Neural cell (in vitro differentiated cells): ENCODE measurements around the gene FAM118B. TPM values are rescaled to one million over a fixed set of nuclear protein-coding genes. Genes with fewer than 3 reads are reported as not detected.
A peak's percentile ranks its signal among the peaks of the same experiment; 100 is the strongest.

Experiments
- H2AFZ ChIP-seq: fragments of 200-600, 300-800 bp; sonication (generic), shearing (Covaris generic); 2 replicates; pipeline ENCODE4 v1.6.0; 2014; ENCODE audit warnings: low read depth, mild to moderate bottlenecking, antibody characterized with exemption, low read length, moderate library complexity
- H3F3A ChIP-seq: fragments of 200-600 bp; shearing (Covaris generic); 2 replicates; pipeline ENCODE4 v1.6.1; 2016; ENCODE audit warnings: mild to moderate bottlenecking, moderate library complexity, mixed read lengths, antibody characterized with exemption, low read length; ENCODE audit not compliant: insufficient read depth, poor library complexity, severe bottlenecking
- H3K27ac ChIP-seq: fragments of 200-600, 300-800 bp; sonication (generic), shearing (Covaris generic); 2 replicates; pipeline ENCODE4 v1.5.1; 2014; ENCODE audit warnings: mild to moderate bottlenecking, low read length, moderate library complexity
- H3K27me3 ChIP-seq: fragments of 300-800, 200-600 bp; sonication (generic), shearing (Covaris generic); 2 replicates; pipeline ENCODE4 v1.6.0; 2014; ENCODE audit warnings: mild to moderate bottlenecking, low read depth, low read length, moderate library complexity; ENCODE audit not compliant: insufficient read depth
- H3K36me3 ChIP-seq: fragments of 300-800, 200-600 bp; sonication (generic), shearing (Covaris generic); 2 replicates; pipeline ENCODE4 v1.5.1; 2014; ENCODE audit warnings: mild to moderate bottlenecking, antibody characterized with exemption, low read length, moderate library complexity; ENCODE audit not compliant: insufficient read depth
- H3K4me2 ChIP-seq: fragments of 300-800, 200-600 bp; sonication (generic), shearing (Covaris generic); 2 replicates; pipeline ENCODE4 v1.6.0; 2014; ENCODE audit warnings: mild to moderate bottlenecking, low read length
- H3K4me3 ChIP-seq: fragments of 300-800, 200-600 bp; sonication (generic), shearing (Covaris generic); 2 replicates; pipeline ENCODE4 v1.5.1; 2014; ENCODE audit warnings: mild to moderate bottlenecking, low read length, moderate library complexity
- H3K79me2 ChIP-seq: fragments of 200-600 bp; shearing (Covaris generic); replicated peaks from 2 replicates; pipeline ENCODE4 v1.6.0; 2014; ENCODE audit warnings: mild to moderate bottlenecking, low read length, moderate library complexity; ENCODE audit not compliant: insufficient read depth
- H3K9ac ChIP-seq: fragments of 300-800, 200-600 bp; sonication (generic), shearing (Covaris generic); 2 replicates; pipeline ENCODE4 v1.6.1; 2016; ENCODE audit warnings: mild to moderate bottlenecking, low read length, mixed read lengths
- H3K9me2 ChIP-seq: fragments of 200-600 bp; shearing (Covaris generic); 2 replicates; pipeline ENCODE4 v1.6.1; 2016; ENCODE audit warnings: mild to moderate bottlenecking, low read length, mixed read lengths; ENCODE audit not compliant: insufficient read depth
- H3K9me3 ChIP-seq: fragments of 200-600, 300-800 bp; sonication (generic), shearing (Covaris generic); 2 replicates; pipeline ENCODE4 v1.6.1; 2016; ENCODE audit warnings: mild to moderate bottlenecking, mixed run types, low read length, moderate library complexity, mixed read lengths
- H4K20me1 ChIP-seq: fragments of 200-600 bp; shearing (Covaris generic); 2 replicates; pipeline ENCODE4 v1.6.1; 2016; ENCODE audit warnings: mild to moderate bottlenecking, mixed run types; ENCODE audit not compliant: insufficient read depth
- CTCF ChIP-seq: fragments of 450-650 bp; IDR thresholded peaks from 2 replicates; pipeline ENCODE4 v1.5.1; 2014; ENCODE audit warnings: antibody characterized with exemption, mild to moderate bottlenecking, moderate library complexity; ENCODE audit not compliant: poor library complexity, severe bottlenecking
- EP300 ChIP-seq: fragments of 450-650 bp; conservative IDR thresholded peaks from 2 replicates; pipeline ENCODE4 v1.6.1; 2014; ENCODE audit warnings: antibody characterized with exemption, mild to moderate bottlenecking, moderate library complexity; ENCODE audit not compliant: poor library complexity, severe bottlenecking
- EZH2 ChIP-seq: fragments of 200-600, 300-800 bp; shearing (Covaris generic), sonication (generic); IDR thresholded peaks from 2 replicates; pipeline ENCODE4 v1.6.1; 2014; ENCODE audit warnings: antibody characterized with exemption, low read length, borderline replicate concordance, mild to moderate bottlenecking; ENCODE audit not compliant: insufficient read depth, poor library complexity, severe bottlenecking
- MXI1 ChIP-seq: fragments of 450-650 bp; conservative IDR thresholded peaks from 2 replicates; pipeline ENCODE4 v1.6.1; 2014; ENCODE audit warnings: antibody characterized with exemption, mild to moderate bottlenecking; ENCODE audit not compliant: poor library complexity, severe bottlenecking
- POLR2AphosphoS5 ChIP-seq: IDR thresholded peaks from 2 replicates; pipeline ENCODE4 v1.6.1; 2012
- RAD21 ChIP-seq: fragments of 450-650 bp; conservative IDR thresholded peaks from 2 replicates; pipeline ENCODE4 v1.6.1; 2014; ENCODE audit warnings: antibody characterized with exemption, mild to moderate bottlenecking, moderate library complexity
- SMC3 ChIP-seq: fragments of 450-650 bp; conservative IDR thresholded peaks from 2 replicates; pipeline ENCODE4 v1.6.1; 2014; ENCODE audit warnings: antibody characterized with exemption, mild to moderate bottlenecking, moderate library complexity; ENCODE audit not compliant: poor library complexity
- TAF1 ChIP-seq: IDR thresholded peaks from 2 replicates; pipeline ENCODE4 v1.6.1; 2012; ENCODE audit warnings: low read depth
- polyA plus RNA-seq: library from polyadenylated mRNA; depleted of rRNA; stranded (reverse); fragments of >200 nt; gene quantifications from 2 replicates; pipeline ENCODE4 v1.2.3, GENCODE V29; 2014
- TF ChIP-seq, protein P1 (sequence below): IDR thresholded peaks from 2 replicates; pipeline ENCODE4 v1.6.1; 2012; ENCODE audit warnings: borderline replicate concordance

Gene FAM118B
- polyA plus RNA-seq, 1 donor from 2014 or later: 54.1 TPM

- Histone ChIP-seq H3K4me3 (no peak overlapping the region), H3K9me2 (no peaks in the 10 kb centered on the region), H3F3A (no peaks in the 10 kb centered on the region), H3K27ac (no peak overlapping the region), H2AFZ (no peak overlapping the region), H3K36me3 (no peaks in the 10 kb centered on the region), H3K9ac (no peak overlapping the region), H3K9me3 (no peaks in the 10 kb centered on the region), H4K20me1 (no peaks in the 10 kb centered on the region), H3K79me2 (no peaks in the 10 kb centered on the region), H3K4me2 (no peak overlapping the region), H3K27me3 (no peaks in the 10 kb centered on the region)
- TF ChIP-seq, protein P1, sequence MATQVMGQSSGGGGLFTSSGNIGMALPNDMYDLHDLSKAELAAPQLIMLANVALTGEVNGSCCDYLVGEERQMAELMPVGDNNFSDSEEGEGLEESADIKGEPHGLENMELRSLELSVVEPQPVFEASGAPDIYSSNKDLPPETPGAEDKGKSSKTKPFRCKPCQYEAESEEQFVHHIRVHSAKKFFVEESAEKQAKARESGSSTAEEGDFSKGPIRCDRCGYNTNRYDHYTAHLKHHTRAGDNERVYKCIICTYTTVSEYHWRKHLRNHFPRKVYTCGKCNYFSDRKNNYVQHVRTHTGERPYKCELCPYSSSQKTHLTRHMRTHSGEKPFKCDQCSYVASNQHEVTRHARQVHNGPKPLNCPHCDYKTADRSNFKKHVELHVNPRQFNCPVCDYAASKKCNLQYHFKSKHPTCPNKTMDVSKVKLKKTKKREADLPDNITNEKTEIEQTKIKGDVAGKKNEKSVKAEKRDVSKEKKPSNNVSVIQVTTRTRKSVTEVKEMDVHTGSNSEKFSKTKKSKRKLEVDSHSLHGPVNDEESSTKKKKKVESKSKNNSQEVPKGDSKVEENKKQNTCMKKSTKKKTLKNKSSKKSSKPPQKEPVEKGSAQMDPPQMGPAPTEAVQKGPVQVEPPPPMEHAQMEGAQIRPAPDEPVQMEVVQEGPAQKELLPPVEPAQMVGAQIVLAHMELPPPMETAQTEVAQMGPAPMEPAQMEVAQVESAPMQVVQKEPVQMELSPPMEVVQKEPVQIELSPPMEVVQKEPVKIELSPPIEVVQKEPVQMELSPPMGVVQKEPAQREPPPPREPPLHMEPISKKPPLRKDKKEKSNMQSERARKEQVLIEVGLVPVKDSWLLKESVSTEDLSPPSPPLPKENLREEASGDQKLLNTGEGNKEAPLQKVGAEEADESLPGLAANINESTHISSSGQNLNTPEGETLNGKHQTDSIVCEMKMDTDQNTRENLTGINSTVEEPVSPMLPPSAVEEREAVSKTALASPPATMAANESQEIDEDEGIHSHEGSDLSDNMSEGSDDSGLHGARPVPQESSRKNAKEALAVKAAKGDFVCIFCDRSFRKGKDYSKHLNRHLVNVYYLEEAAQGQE: no peak
- no peak for TF ChIP-seq CTCF
- no peak for TF ChIP-seq MXI1
- TF ChIP-seq TAF1: no peak
- TF ChIP-seq POLR2AphosphoS5: no peak
- no peak for TF ChIP-seq EZH2
- no peak for TF ChIP-seq RAD21
- TF ChIP-seq EP300: no peak
- TF ChIP-seq SMC3: no peak
Observed at GRCh38 chr11:126297004-126297403, 85.4 kb downstream of the FAM118B start.

GRCh38 chr11:126303623-126304456 is 92.3 kb downstream of the FAM118B start, which contains the start of gene DCPS:
Gene DCPS, plus strand, starts transcription at chr11:126304060. Its CDS starts 21 bp downstream, at chr11:126304081.
- no peaks in the 10 kb centered on the region for H3K36me3 ChIP-seq
- TF ChIP-seq POLR2AphosphoS5 (peak; percentile 82), EZH2 (no peak), RAD21 (peak; percentile 47), SMC3 (peak; percentile 18), MXI1 (peak; percentile 96), TAF1 (peak; percentile 91), EP300 (peak; percentile 18), CTCF (no peak)
- TF ChIP-seq, protein P1: peak; percentile 89
- no peaks in the 10 kb centered on the region for H3K27me3 ChIP-seq
- H3K9me3 ChIP-seq: no peaks in the 10 kb centered on the region
- peak within 1 kb of the TSS; percentile 87 for H3K9ac ChIP-seq
- H3K79me2 ChIP-seq: peaks cover 11% of the 10 kb centered on the region
- H3K4me3 ChIP-seq: peak within 1 kb of the TSS; percentile 74
- peak within 1 kb of the TSS; percentile 95 for H3K27ac ChIP-seq
- peak within 1 kb of the TSS; percentile 95 for H2AFZ ChIP-seq
- no peaks in the 10 kb centered on the region for H4K20me1 ChIP-seq
- peak within 1 kb of the TSS; percentile 75 for H3K4me2 ChIP-seq
- no peaks in the 10 kb centered on the region for H3F3A ChIP-seq
- no peaks in the 10 kb centered on the region for H3K9me2 ChIP-seq
